H9 (cell line): ENCODE results near the gene RHOC. TPM values are rescaled to one million over a fixed set of nuclear protein-coding genes. Genes with fewer than 3 reads are reported as not detected.

Experiments used
- DNase-seq: peaks from one replicate; pipeline ENCODE4 v3.0.0-alpha.2; 2017
- H2AFZ ChIP-seq: one replicate; pipeline ENCODE4 v1.6.1; 2013; ENCODE audit warnings: mild to moderate bottlenecking, low read length, control low read depth, moderate library complexity
- H2AK5ac ChIP-seq: 2 replicates; pipeline ENCODE4 v1.6.1; 2013; ENCODE audit warnings: low read length, control low read depth, mixed read lengths; ENCODE audit not compliant: insufficient read length
- H2BK120ac ChIP-seq: one replicate; pipeline ENCODE4 v1.6.1; 2013; ENCODE audit warnings: low read depth, mild to moderate bottlenecking, low read length, control low read depth, inconsistent platforms; ENCODE audit not compliant: poor library complexity, severe bottlenecking
- H2BK12ac ChIP-seq: 2 replicates; pipeline ENCODE4 v1.6.1; 2013; ENCODE audit warnings: low read length, control low read depth, mixed read lengths, low read depth; ENCODE audit not compliant: insufficient read length
- H2BK15ac ChIP-seq: 2 replicates; pipeline ENCODE4 v1.6.1; 2013; ENCODE audit warnings: low read depth, low read length, control low read depth
- H2BK20ac ChIP-seq: one replicate; pipeline ENCODE4 v1.6.1; 2013; ENCODE audit warnings: low read depth, mild to moderate bottlenecking, low read length, control low read depth, inconsistent platforms; ENCODE audit not compliant: poor library complexity, severe bottlenecking
- H2BK5ac ChIP-seq: 2 replicates; pipeline ENCODE4 v1.6.1; 2013; ENCODE audit warnings: low read length, control low read depth, mixed read lengths; ENCODE audit not compliant: insufficient read length
- H3K14ac ChIP-seq: 2 replicates; pipeline ENCODE4 v1.6.1; 2013; ENCODE audit warnings: low read length, control low read depth; ENCODE audit not compliant: insufficient read depth
- H3K18ac ChIP-seq: 2 replicates; pipeline ENCODE4 v1.6.1; 2013; ENCODE audit warnings: low read depth, mild to moderate bottlenecking, mixed read lengths, low read length, control low read depth; ENCODE audit not compliant: insufficient read length
- H3K23ac ChIP-seq: 2 replicates; pipeline ENCODE4 v1.6.1; 2013; ENCODE audit warnings: low read length, control low read depth, mixed read lengths, low read depth; ENCODE audit not compliant: insufficient read length
- H3K23me2 ChIP-seq: 2 replicates; pipeline ENCODE4 v1.6.1; 2013; ENCODE audit warnings: low read depth, mild to moderate bottlenecking, mixed read lengths, low read length, control low read depth; ENCODE audit not compliant: insufficient read length, poor library complexity, severe bottlenecking
- H3K27ac ChIP-seq: 2 replicates; pipeline ENCODE4 v1.5.1; 2013; ENCODE audit warnings: low read length, control low read depth, mixed read lengths, low read depth; ENCODE audit not compliant: insufficient read length
- H3K27me3 ChIP-seq: 2 replicates; pipeline ENCODE4 v1.6.1; 2013; ENCODE audit warnings: low read length, control low read depth, inconsistent platforms; ENCODE audit not compliant: insufficient read depth
- H3K4ac ChIP-seq: 2 replicates; pipeline ENCODE4 v1.6.1; 2013; ENCODE audit warnings: low read depth, mild to moderate bottlenecking, control low read depth, inconsistent platforms, low read length, moderate library complexity
- H3K4me1 ChIP-seq: 2 replicates; pipeline ENCODE4 v1.6.1; 2013; ENCODE audit warnings: low read length, control low read depth, inconsistent platforms; ENCODE audit not compliant: insufficient read depth
- H3K4me2 ChIP-seq: 2 replicates; pipeline ENCODE4 v1.6.1; 2013; ENCODE audit warnings: low read length, control low read depth, mixed read lengths; ENCODE audit not compliant: insufficient read length, insufficient read depth
- H3K56ac ChIP-seq: 2 replicates; pipeline ENCODE4 v1.6.1; 2013; ENCODE audit warnings: low read depth, mild to moderate bottlenecking, mixed read lengths, low read length, control low read depth; ENCODE audit not compliant: insufficient read length
- H3K79me1 ChIP-seq: 2 replicates; pipeline ENCODE4 v1.6.1; 2013; ENCODE audit warnings: low read depth, mild to moderate bottlenecking, moderate library complexity, low read length, control low read depth, inconsistent platforms; ENCODE audit not compliant: insufficient read depth, poor library complexity, severe bottlenecking
- H3K79me2 ChIP-seq: 2 replicates; pipeline ENCODE4 v1.6.1; 2013; ENCODE audit warnings: low read length, control low read depth, inconsistent platforms; ENCODE audit not compliant: insufficient read depth
- H3K9ac ChIP-seq: 2 replicates; pipeline ENCODE4 v1.6.1; 2013; ENCODE audit warnings: low read length, control low read depth, mixed read lengths; ENCODE audit not compliant: insufficient read length; ENCODE audit errors: extremely low read depth
- H3K9me3 ChIP-seq: one replicate; pipeline ENCODE4 v1.6.1; 2013; ENCODE audit warnings: low read depth, low read length, inconsistent platforms; ENCODE audit not compliant: control insufficient read depth
- H3T11ph ChIP-seq: one replicate; pipeline ENCODE4 v1.6.1; 2013; ENCODE audit warnings: mild to moderate bottlenecking, low read length, control low read depth, inconsistent platforms
- H4K20me1 ChIP-seq: one replicate; pipeline ENCODE4 v1.6.1; 2013; ENCODE audit not compliant: control insufficient read depth, insufficient read length, insufficient read depth
- H4K5ac ChIP-seq: 2 replicates; pipeline ENCODE4 v1.6.1; 2013; ENCODE audit warnings: low read depth, mild to moderate bottlenecking, mixed read lengths, low read length, control low read depth; ENCODE audit not compliant: insufficient read length
- H4K8ac ChIP-seq: replicated peaks from 2 replicates; pipeline ENCODE4 v1.6.1; 2013; ENCODE audit warnings: low read length, control low read depth, mixed read lengths, low read depth; ENCODE audit not compliant: insufficient read length
- H4K91ac ChIP-seq: 2 replicates; pipeline ENCODE4 v1.6.1; 2013; ENCODE audit warnings: low read depth, mild to moderate bottlenecking, moderate library complexity, mixed read lengths, low read length, control low read depth; ENCODE audit not compliant: insufficient read length
- H3K27ac Mint-ChIP-seq, 3 experiments: 2 replicates in 2 of 3; 3 replicates in 1 of 3; pipeline ENCODE4 v1.8.0; 2020 to 2021; ENCODE audit warnings: mixed read lengths in 3 of 3, mild to moderate bottlenecking in 1 of 3, moderate library complexity in 1 of 3
- H3K27me3 Mint-ChIP-seq: 2 replicates; pipeline ENCODE4 v1.8.0; 2021; ENCODE audit warnings: low read depth, mild to moderate bottlenecking, moderate library complexity, mixed read lengths
- H3K36me3 Mint-ChIP-seq, 3 experiments: 2 replicates in 2 of 3; 3 replicates in 1 of 3; pipeline ENCODE4 v1.8.0; 2020 to 2021; ENCODE audit warnings: low read depth in 3 of 3, mixed read lengths in 3 of 3; ENCODE audit not compliant: insufficient read depth in 1 of 3
- H3K4me1 Mint-ChIP-seq, 2 experiments: 2 replicates each; pipeline ENCODE4 v1.8.0; 2020; ENCODE audit warnings: mixed read lengths in 2 of 2
- H3K4me3 Mint-ChIP-seq, 2 experiments: 2 replicates in 1 of 2; 3 replicates in 1 of 2; pipeline ENCODE4 v1.8.0; 2020 to 2021; ENCODE audit warnings: mild to moderate bottlenecking in 2 of 2, mixed read lengths in 2 of 2, moderate library complexity in 1 of 2
- H3K9me3 Mint-ChIP-seq, 2 experiments: 2 replicates in 1 of 2; 3 replicates in 1 of 2; pipeline ENCODE4 v1.8.0; 2020; ENCODE audit warnings: mild to moderate bottlenecking in 2 of 2, mixed read lengths in 2 of 2, moderate library complexity in 1 of 2
- CTCF ChIP-seq: fragments of 200-600 bp; sonication (generic); conservative IDR thresholded peaks from 3 replicates; pipeline ENCODE4 v1.8.0; 2021; ENCODE audit warnings: antibody characterized with exemption, mild to moderate bottlenecking
- WGBS: extraction: QIAGEN DNeasy Blood & Tissue Kit; methylation state at CpG from one replicate; pipeline ENCODE4 v1.1.7; 2013; ENCODE audit warnings: missing lambda C conversion rate, low lambda C conversion rate, mixed read lengths; ENCODE audit not compliant: insufficient read length; ENCODE audit errors: extremely low coverage; 5-methylcytosine and 5-hydroxymethylcytosine counted together
- total RNA-seq: library from RNA; stranded (reverse); gene quantifications from 2 replicates; pipeline ENCODE4 v1.2.1, GENCODE V29; 2021

RHOC gene
- total RNA-seq, 1 experiment from 2014 or later = 68.9 TPM

GRCh38 chr1:112688781-112689193 is 18.1 kb downstream of the RHOC start:
- peak overlapping the region in 1 of 3 experiments; percentile 5; a peak in 3 of 7 replicates for H3K27ac Mint-ChIP-seq
- H3K18ac ChIP-seq = no peak overlapping the region

More at GRCh38 chr1:112688781-112689193, 18.1 kb downstream of the RHOC start:
- Histone ChIP-seq H3K4ac (no peak overlapping the region), H3K4me1 (no peaks in the 10 kb centered on the region), H4K8ac (no peak overlapping the region), H4K91ac (no peak overlapping the region), H3K56ac (no peak overlapping the region), H3K79me1 (no peaks in the 10 kb centered on the region), H2BK5ac (no peak overlapping the region), H3K9me3 (no peaks in the 10 kb centered on the region), H2BK15ac (no peak overlapping the region), H4K5ac (no peak overlapping the region), H3K14ac (no peak overlapping the region; the same call in 1 of the 2 replicates), H4K20me1 (no peaks in the 10 kb centered on the region), H3K9ac (no peak overlapping the region), H3K23me2 (no peaks in the 10 kb centered on the region), H2AK5ac (no peak overlapping the region), H2BK120ac (no peak overlapping the region), H3K4me2 (no peak overlapping the region), H3K23ac (no peak overlapping the region), H3K27ac (no peak overlapping the region), H3K27me3 (no peaks in the 10 kb centered on the region), H2BK12ac (no peak overlapping the region), H3T11ph (no peak overlapping the region), H2BK20ac (no peak overlapping the region), H2AFZ (no peak overlapping the region), H3K79me2 (no peaks in the 10 kb centered on the region)
- no peak for TF ChIP-seq CTCF
- H3K4me1 Mint-ChIP-seq = peaks cover 12 to 13% of the 10 kb centered on the region in 2 experiments
- no peak for DNase-seq
- H3K27me3 Mint-ChIP-seq = no peaks in the 10 kb centered on the region
- H3K36me3 Mint-ChIP-seq = peaks cover 17 to 38% (median 36%) of the 10 kb centered on the region in 3 experiments; a peak in 6 of 7 replicates
- WGBS = no CpG with 5 or more reads among the region's 13 CpGs
- H3K4me3 Mint-ChIP-seq = no peak overlapping the region
- no peaks in the 10 kb centered on the region for H3K9me3 Mint-ChIP-seq
